Measurements from ENCODE around the gene ZNF773. TPM values are rescaled to one million over a fixed set of nuclear protein-coding genes. Genes with fewer than 3 reads are reported as not detected.

ZNF773 gene
- polyA plus RNA-seq, 1 of the 3 experiments (the other 2 are of a cell fraction), result 6.6 TPM

Small RNA genes lying within 50 kb of the gene (small RNA-seq; reads per million reads assigned to genes)
- 0 reads per million in 7 experiments for gene VN1R107P

Other genes with a start within 250 kb of the ZNF773 start
- 2.4 and 4.3 TPM in 2 replicates for gene ZNF460, start 219.5 kb upstream of the ZNF773 start, polyA plus RNA-seq (2012; rRNA removed)
- gene ZNF543, start 179.5 kb upstream of the ZNF773 start, polyA plus RNA-seq (2012; rRNA removed), result 1.2 and 1.7 TPM in 2 replicates
- gene ZNF304, start 148.7 kb upstream of the ZNF773 start, polyA plus RNA-seq (2012; rRNA removed), result 2.5 and 3.7 TPM in 2 replicates
- 21.0 and 22.2 TPM in 2 replicates for gene TRAPPC2B, start 136.4 kb upstream of the ZNF773 start, polyA plus RNA-seq (2012; rRNA removed)
- gene ZNF547, start 136.4 kb upstream of the ZNF773 start, polyA plus RNA-seq (2012; rRNA removed), result 1.5 and 1.7 TPM in 2 replicates
- 6.8 and 7.7 TPM in 2 replicates for gene ZNF548, start 110.1 kb upstream of the ZNF773 start, polyA plus RNA-seq (2012; rRNA removed)
- 3.9 and 5.0 TPM in 2 replicates for gene ZNF17, start 88.8 kb upstream of the ZNF773 start, polyA plus RNA-seq (2012; rRNA removed)
- 12.6 and 14.9 TPM in 2 replicates for gene ZNF749, start 64.6 kb upstream of the ZNF773 start, polyA plus RNA-seq (2012; rRNA removed)
- 0.03 and 0.06 TPM in 2 replicates for gene VN1R1, start 42.8 kb upstream of the ZNF773 start, polyA plus RNA-seq (2012; rRNA removed)
- gene ZNF772, start 22.4 kb upstream of the ZNF773 start, polyA plus RNA-seq (2012; rRNA removed), result 0.99 and 1.2 TPM in 2 replicates
- gene ZNF419, start 12.2 kb upstream of the ZNF773 start, polyA plus RNA-seq (2012; rRNA removed), result 7.8 and 10.4 TPM in 2 replicates
- gene ZNF549, start 27.4 kb downstream of the ZNF773 start, polyA plus RNA-seq (2012; rRNA removed), result 2.4 and 3.3 TPM in 2 replicates
- 5.7 and 7.1 TPM in 2 replicates for gene ZNF550, start 59.9 kb downstream of the ZNF773 start, polyA plus RNA-seq (2012; rRNA removed)
- gene ZNF416, start 79.0 kb downstream of the ZNF773 start, polyA plus RNA-seq (2012; rRNA removed), result 2.0 and 2.8 TPM in 2 replicates
- 2.1 and 2.4 TPM in 2 replicates for gene ZIK1, start 84.2 kb downstream of the ZNF773 start, polyA plus RNA-seq (2012; rRNA removed)
- gene ZNF530, start 99.9 kb downstream of the ZNF773 start, polyA plus RNA-seq (2012; rRNA removed), result 4.4 and 4.6 TPM in 2 replicates
- 9.6 and 9.8 TPM in 2 replicates for gene ZNF134, start 114.3 kb downstream of the ZNF773 start, polyA plus RNA-seq (2012; rRNA removed)
- gene ZNF211, start 133.2 kb downstream of the ZNF773 start, polyA plus RNA-seq (2012; rRNA removed), result 8.6 and 10.7 TPM in 2 replicates
- gene ZSCAN4, start 169.0 kb downstream of the ZNF773 start, polyA plus RNA-seq (2012; rRNA removed), result not detected in 2 replicates
- gene ZNF551, start 182.0 kb downstream of the ZNF773 start, polyA plus RNA-seq (2012; rRNA removed), result 4.9 and 5.9 TPM in 2 replicates
- gene ZNF154, start 209.3 kb downstream of the ZNF773 start, polyA plus RNA-seq (2012; rRNA removed), result not detected in 2 replicates
- gene ZNF671, start 227.7 kb downstream of the ZNF773 start, polyA plus RNA-seq (2012; rRNA removed), result not detected in 2 replicates
- gene ZNF776, start 246.9 kb downstream of the ZNF773 start, polyA plus RNA-seq (2012; rRNA removed), result 7.5 and 10.0 TPM in 2 replicates

Data from SK-N-SH (cell line).